Kidney (tissue), 14 donors: Measurements from ENCODE around the gene SLC16A6. TPM values are rescaled to one million over a fixed set of nuclear protein-coding genes. Genes with fewer than 3 reads are reported as not detected.
"Not testable (repeated sequence)": the region's sequence is repeated elsewhere in the genome, so short reads cannot be mapped to it uniquely, and the experiment has no call there.

ENCODE experiments used
- DNase-seq, 5 donors: peaks; one replicate each; pipeline ENCODE4 v3.0.0-alpha.2; 2013 to 2020
- FAIRE-seq: peaks from 2 replicates; lab custom pipeline; 2012; peaks lifted over from hg19 to GRCh38; lab: Jason Lieb, UNC
- H3K27ac ChIP-seq, 2 donors: one replicate each; pipeline ENCODE4 v1.7.0; 2013; ENCODE audit warnings: low read depth in 2 of 2, low read length in 2 of 2, inconsistent platforms in 1 of 2
- H3K27me3 ChIP-seq: one replicate; pipeline ENCODE4 v1.7.1; 2013; ENCODE audit warnings: low read length, inconsistent platforms; ENCODE audit not compliant: control insufficient read depth, insufficient read depth
- H3K36me3 ChIP-seq, 3 donors: one replicate each; pipeline versions ENCODE4 v1.7.0 to v1.7.1; 2013; ENCODE audit warnings: low read length in 3 of 3, control low read depth in 1 of 3, inconsistent platforms in 1 of 3; ENCODE audit not compliant: insufficient read depth in 3 of 3, control insufficient read depth in 2 of 3
- H3K4me1 ChIP-seq, 3 donors: one replicate each; pipeline versions ENCODE4 v1.7.0 to v1.7.1; 2013; ENCODE audit warnings: low read length in 3 of 3, inconsistent platforms in 1 of 3, low read depth in 1 of 3; ENCODE audit not compliant: control insufficient read depth in 2 of 3, insufficient read depth in 2 of 3
- H3K4me3 ChIP-seq, 3 donors: one replicate each; pipeline versions ENCODE4 v1.7.0 to v1.8.1; 2013; ENCODE audit warnings: low read length in 3 of 3, control low read depth in 1 of 3, inconsistent platforms in 1 of 3
- H3K9ac ChIP-seq, 3 donors: one replicate each; pipeline versions ENCODE4 v1.7.0 to v1.7.1; 2013; ENCODE audit warnings: low read length in 3 of 3, control low read depth in 1 of 3, inconsistent platforms in 1 of 3
- H3K9me3 ChIP-seq, 3 donors: one replicate each; pipeline versions ENCODE4 v1.7.0 to v1.7.1; 2013; ENCODE audit warnings: low read length in 3 of 3, control low read depth in 1 of 3, inconsistent platforms in 1 of 3; ENCODE audit not compliant: control insufficient read depth in 2 of 3, insufficient read depth in 1 of 3
- intact Hi-C: fragments of 100-400 bp; cut with DNase I; formaldehyde crosslinking; loops from one replicate; pipeline ENCODE4 v1.11.1; 2022
- polyA plus RNA-seq: library from polyadenylated mRNA; stranded (reverse); fragments of 350-450 nt; fragmentation: Illumina TruSeq; extraction: RNeasy Lipid Tissue Mini Kit (QIAGEN cat#74804); gene quantifications from one replicate; pipeline ENCODE4 v1.2.3, GENCODE V29; 2014; ENCODE audit warnings: low read depth, low replicate concordance; ENCODE audit not compliant: insufficient read depth
- total RNA-seq: library from RNA; stranded (reverse); fragmentation: NEBNext Ultra II Directional; extraction: Animal tissue kit (Norgen Biotek cat#: 25700); gene quantifications from one replicate; pipeline ENCODE4 v1.2.1, GENCODE V29; 2021
- TF ChIP-seq, protein P1 (sequence below): IDR thresholded peaks from 3 replicates; pipeline ENCODE4 v1.5.1; 2012; ENCODE audit warnings: mild to moderate bottlenecking, moderate library complexity, borderline replicate concordance; ENCODE audit not compliant: insufficient read depth; ENCODE audit errors: extremely low read depth
- donor health status: control.
- donor health status: control.
- donor health status: control.
- donor health status: control.
- donor health status: control.
- donor health status: DM: yes; HTN: yes; CAD: no.
- donor health status: Normal renal cell carcinoma (clear cell type).

SLC16A6 gene
- total and polyA plus RNA-seq, 2 donors from 2014 or later, result 0.82 to 3.6 TPM

DNA sequence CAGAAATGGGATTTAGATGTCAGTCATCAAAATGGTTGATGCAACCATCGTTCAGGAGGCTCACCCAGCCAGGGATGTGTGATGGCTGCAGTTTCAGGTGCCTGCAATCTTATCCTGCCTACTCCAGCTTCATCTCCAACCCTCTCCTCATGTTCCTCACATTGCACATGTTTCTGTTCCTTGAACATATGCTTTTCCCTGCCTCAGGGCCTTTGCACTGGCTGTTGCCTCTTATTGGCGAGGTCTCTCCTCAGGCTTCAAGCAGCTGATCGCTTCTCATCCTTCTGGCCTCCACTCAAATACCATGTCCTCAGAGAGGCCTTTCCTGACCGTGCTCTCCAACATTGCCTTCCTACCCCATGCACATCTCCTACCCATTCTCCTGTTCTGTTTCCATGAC lies 25.0 kb upstream of the SLC16A6 start:
- H3K4me1 ChIP-seq, result no peaks in the 10 kb centered on the region
- no peak for FAIRE-seq

DNA sequence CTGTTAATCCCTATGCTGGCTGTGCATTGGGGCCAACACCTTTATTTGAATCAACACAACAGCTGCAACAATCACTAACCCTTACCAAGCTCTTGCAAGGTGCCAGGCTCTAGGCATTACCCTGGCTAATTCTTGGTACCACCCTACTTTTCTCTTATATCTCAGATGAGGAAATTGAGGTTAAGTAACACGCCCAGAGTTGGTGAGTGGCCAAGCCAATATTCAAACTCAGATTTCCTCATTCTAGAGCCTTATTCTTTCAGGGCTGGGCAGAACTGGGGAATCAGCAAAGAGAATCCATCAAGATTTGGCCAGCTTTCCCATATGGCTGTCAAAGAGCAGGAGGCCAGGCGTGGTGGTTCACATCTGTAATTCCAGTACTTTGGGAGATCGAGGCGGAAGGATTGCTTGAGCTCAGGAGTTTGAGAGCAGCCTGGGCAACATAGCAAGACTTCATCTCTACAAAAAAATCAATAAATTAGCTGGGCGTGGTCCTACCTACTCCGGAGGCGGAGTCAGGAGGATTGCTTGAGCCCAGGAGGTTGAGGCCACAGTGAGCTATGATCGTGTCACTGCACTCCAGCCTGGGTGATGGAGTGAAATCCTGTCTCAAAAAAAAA lies 24.1 kb upstream of the SLC16A6 start:
- Histone ChIP-seq H3K27me3 (no peaks in the 10 kb centered on the region), H3K9ac (no peak overlapping the region), H3K4me1 (no peaks in the 10 kb centered on the region), H3K4me3 (no peak overlapping the region), H3K36me3 (no peaks in the 10 kb centered on the region), H3K9me3 (no peaks in the 10 kb centered on the region), H3K27ac (no peak overlapping the region)
- TF ChIP-seq, protein P1, sequence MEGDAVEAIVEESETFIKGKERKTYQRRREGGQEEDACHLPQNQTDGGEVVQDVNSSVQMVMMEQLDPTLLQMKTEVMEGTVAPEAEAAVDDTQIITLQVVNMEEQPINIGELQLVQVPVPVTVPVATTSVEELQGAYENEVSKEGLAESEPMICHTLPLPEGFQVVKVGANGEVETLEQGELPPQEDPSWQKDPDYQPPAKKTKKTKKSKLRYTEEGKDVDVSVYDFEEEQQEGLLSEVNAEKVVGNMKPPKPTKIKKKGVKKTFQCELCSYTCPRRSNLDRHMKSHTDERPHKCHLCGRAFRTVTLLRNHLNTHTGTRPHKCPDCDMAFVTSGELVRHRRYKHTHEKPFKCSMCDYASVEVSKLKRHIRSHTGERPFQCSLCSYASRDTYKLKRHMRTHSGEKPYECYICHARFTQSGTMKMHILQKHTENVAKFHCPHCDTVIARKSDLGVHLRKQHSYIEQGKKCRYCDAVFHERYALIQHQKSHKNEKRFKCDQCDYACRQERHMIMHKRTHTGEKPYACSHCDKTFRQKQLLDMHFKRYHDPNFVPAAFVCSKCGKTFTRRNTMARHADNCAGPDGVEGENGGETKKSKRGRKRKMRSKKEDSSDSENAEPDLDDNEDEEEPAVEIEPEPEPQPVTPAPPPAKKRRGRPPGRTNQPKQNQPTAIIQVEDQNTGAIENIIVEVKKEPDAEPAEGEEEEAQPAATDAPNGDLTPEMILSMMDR, result no peak
- FAIRE-seq, result no peak
- intact Hi-C loops, result no loop called here
- no peak for DNase-seq

More for the DNA sequence above, 25.0 kb upstream of the SLC16A6 start:
- no peak for DNase-seq
- Histone ChIP-seq H3K4me3 (no peak overlapping the region), H3K36me3 (no peaks in the 10 kb centered on the region), H3K9me3 (no peaks in the 10 kb centered on the region), H3K27ac (no peak overlapping the region), H3K27me3 (no peaks in the 10 kb centered on the region), H3K9ac (no peak overlapping the region)
- TF ChIP-seq, protein P1, result no peak
- intact Hi-C loops, result no loop called here

DNA sequence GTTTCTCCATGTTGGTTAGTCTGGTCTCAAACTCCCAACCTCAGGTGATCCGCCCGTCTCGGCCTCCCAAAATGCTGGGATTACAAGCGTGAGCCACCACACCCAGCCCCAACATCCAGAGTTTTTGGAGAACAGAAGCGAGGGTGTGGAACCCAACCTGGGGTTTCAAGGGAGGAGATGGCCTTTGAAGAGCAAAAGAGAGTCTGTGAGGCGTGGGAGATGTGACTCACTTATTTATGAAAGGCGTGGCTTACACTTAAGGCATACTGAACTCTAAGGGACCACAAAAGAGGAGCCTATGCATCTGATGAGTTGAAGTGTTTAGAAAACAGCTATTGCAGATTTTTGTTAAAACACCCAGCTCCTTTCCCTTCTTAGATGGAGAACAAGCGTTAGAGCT lies 19.2 kb upstream of the SLC16A6 start:
- Histone ChIP-seq H3K27ac (no peak overlapping the region), H3K4me1 (no peaks in the 10 kb centered on the region), H3K9me3 (no peaks in the 10 kb centered on the region), H3K36me3 (no peaks in the 10 kb centered on the region), H3K4me3 (no peak overlapping the region), H3K27me3 (no peaks in the 10 kb centered on the region), H3K9ac (no peak overlapping the region)
- FAIRE-seq, result no peak
- no peak for DNase-seq
- TF ChIP-seq, protein P1, result no peak
- intact Hi-C loops, result no loop called here

DNA sequence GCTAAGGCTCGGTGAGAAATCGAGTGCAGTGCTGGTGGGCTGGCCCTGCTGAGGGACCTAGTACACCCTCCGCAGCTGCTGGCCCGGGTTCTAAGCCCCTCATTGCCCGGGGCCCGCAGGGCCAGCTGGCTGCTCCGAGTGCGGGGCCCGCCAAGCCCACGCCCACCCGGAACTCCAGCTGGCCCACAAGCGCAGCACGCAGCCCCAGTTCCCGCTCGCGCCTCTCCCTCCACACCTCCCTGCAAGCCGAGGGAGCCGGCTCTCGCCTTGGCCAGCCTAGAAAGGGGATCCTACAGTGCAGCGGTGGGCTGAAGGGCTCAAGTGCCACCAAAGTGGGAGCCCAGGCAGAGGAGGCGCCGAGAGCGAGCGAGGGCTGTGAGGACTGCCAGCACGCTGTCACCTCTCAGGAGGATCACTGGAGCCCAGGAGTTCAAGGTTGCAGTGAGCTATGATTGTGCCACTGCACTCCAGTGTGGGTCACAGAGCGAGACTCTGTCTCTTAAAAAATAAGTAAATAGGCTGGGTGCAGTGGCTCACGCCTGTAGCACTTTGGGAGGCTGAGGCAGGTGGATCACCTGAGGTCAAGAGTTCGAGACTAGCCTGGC lies 18.2 kb upstream of the SLC16A6 start:
- H3K9ac ChIP-seq, DNase-seq, H3K27ac ChIP-seq, H3K27me3 ChIP-seq, H3K9me3 ChIP-seq, H3K4me1 ChIP-seq, FAIRE-seq, H3K36me3 ChIP-seq, H3K4me3 ChIP-seq, intact Hi-C loops: not testable (repeated sequence)

DNA sequence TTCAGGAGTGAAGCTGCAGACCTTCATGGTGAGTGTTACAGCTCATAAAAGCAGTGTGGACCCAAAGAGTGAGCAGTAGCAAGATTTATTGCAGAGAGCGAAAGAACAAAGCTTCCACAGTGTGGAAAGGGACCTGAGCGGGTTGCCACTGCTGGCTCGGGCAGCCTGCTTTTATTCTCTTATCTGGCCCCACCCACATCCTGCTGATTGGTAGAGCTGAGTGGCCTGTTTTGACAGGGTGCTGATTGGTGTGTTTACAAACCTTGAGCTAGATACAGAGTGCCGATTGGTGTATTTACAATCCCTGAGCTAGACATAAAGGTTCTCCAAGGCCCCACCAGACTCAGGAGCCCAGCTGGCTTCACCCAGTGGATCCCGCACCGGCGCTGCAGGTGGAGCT lies 17.6 kb upstream of the SLC16A6 start:
- FAIRE-seq, H3K4me1 ChIP-seq, intact Hi-C loops, H3K36me3 ChIP-seq, H3K9ac ChIP-seq, DNase-seq, H3K4me3 ChIP-seq, H3K27ac ChIP-seq, H3K9me3 ChIP-seq, H3K27me3 ChIP-seq: not testable (repeated sequence)
